ENCODE data around the gene KLHL36. TPM values are rescaled to one million over a fixed set of nuclear protein-coding genes. Genes with fewer than 3 reads are reported as not detected.
A peak's percentile ranks its signal among the peaks of the same experiment; 100 is the strongest.

KLHL36 gene
- 100 to 1,000 TPM in 2 of 4 donors, 10 to 100 TPM in 2; 52.3 to 119 (median 80.4) TPM for total RNA-seq

DNA sequence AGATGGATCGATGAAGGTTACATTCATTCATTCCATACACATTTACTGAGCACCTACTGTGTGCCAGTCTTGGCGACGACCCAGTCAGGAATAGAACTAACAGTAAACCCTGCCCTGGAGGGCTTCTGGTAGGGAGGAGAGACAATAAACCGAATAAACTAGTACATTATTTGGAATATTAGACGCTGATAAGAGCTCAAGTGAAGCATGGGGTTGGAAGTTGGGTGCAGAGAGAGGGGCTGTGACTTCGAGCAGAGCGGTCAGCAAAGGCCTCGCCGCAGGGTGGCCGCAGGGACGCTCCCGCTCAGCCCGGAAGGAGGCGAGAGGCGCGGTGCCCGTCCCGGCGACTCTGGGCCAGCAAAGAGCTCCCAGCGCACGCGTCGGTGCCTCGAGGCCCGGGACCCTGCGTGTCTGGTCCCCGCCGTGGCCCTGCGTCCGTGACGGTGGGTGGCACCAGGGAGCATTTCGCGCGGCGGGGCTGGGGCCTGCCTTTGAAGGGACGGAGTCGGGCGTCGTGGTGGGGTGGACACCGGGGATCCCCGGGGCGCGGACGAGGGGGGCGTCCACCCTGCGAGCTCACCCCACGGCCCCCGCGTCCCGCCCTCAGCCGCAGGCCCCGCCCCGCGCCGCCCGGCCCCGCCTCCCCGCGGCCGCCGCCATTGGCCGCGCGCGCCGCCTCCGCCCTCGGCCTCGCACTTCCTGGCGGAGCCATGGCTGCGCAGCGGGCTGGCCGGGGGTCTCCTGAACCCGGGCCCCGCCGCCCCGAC is at the start of gene KLHL36:
Gene KLHL36 (plus strand): TSS at position 684 of the 767 bp plus-strand sequence. CDS start 2,357 bp downstream, outside the sequence.
- H3K36me3 ChIP-seq = peaks cover 3 to 24% (median 18%) of the 10 kb centered on the region in 4 donors
- WGBS = 8% methylated on average over 46 of the region's 77 CpGs
- H3K4me1 ChIP-seq = peaks cover 27 to 44% (median 41%) of the 10 kb centered on the region in 4 donors
- peak within 1 kb of the TSS; percentile 84 to 90 (median 86) for H3K27ac ChIP-seq (replicated peaks in 1 of 4)
- intact Hi-C loops (cut with DNase I) = no loop called here
- H3K27me3 ChIP-seq = no peaks in the 10 kb centered on the region
- DNase-seq (ENCODE audit: extremely low spot score) = no peak
- H3K4me3 ChIP-seq = peak within 1 kb of the TSS; percentile 78 to 99 (median 87)
- no peaks in the 10 kb centered on the region for H3K9me3 ChIP-seq
- no peak for TF ChIP-seq EP300 (IDR thresholded peaks at IDR 0.05)
- TF ChIP-seq POLR2A (IDR thresholded peaks at IDR 0.05; ENCODE audit: low read depth) = no peak
- no peak for TF ChIP-seq POLR2AphosphoS5 (IDR thresholded peaks at IDR 0.05)
- TF ChIP-seq, protein P1, sequence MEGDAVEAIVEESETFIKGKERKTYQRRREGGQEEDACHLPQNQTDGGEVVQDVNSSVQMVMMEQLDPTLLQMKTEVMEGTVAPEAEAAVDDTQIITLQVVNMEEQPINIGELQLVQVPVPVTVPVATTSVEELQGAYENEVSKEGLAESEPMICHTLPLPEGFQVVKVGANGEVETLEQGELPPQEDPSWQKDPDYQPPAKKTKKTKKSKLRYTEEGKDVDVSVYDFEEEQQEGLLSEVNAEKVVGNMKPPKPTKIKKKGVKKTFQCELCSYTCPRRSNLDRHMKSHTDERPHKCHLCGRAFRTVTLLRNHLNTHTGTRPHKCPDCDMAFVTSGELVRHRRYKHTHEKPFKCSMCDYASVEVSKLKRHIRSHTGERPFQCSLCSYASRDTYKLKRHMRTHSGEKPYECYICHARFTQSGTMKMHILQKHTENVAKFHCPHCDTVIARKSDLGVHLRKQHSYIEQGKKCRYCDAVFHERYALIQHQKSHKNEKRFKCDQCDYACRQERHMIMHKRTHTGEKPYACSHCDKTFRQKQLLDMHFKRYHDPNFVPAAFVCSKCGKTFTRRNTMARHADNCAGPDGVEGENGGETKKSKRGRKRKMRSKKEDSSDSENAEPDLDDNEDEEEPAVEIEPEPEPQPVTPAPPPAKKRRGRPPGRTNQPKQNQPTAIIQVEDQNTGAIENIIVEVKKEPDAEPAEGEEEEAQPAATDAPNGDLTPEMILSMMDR (IDR thresholded peaks at IDR 0.05) = no peak

DNA sequence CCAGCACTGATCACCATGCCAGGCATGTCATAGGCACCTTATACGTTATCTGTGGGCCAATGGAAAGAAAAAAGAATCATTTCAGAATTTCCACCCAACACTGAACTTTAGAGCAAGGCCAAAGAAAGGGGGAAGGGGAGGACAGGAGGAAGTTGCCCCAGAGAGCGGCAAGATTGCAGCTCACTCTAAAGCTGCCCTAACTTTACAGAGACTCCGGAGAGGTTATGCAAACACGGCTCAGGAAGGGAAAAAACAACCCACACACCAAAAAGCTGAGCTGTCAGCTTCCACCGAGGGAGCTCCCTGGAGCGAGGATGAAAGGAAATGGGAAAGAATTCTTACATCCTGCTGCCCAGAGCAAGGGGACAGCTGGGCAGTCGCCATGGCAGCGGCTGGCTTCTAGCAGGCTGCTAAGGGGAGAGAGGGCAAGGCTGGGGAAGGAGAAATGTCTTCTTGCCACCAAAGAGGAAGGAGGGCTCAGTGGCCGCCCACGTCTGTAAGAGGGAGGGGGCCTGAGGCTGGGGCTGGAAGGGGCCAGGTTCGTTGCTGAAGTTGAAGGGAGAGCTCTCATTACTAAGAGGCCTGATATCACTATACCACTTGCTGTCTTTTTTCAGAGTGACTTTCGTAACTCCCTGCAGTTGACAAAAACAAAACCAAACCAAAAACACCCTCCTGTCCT is 48.6 kb upstream of the KLHL36 start:
- intact Hi-C loops (cut with DNase I) = no loop called here
- no peak for DNase-seq (ENCODE audit: extremely low spot score)
- no peaks in the 10 kb centered on the region for H3K27me3 ChIP-seq
- peak overlapping the region; percentile 61 to 80 (median 72) for H3K27ac ChIP-seq (replicated peaks in 1 of 4)
- peak; percentile 21 to 37 for TF ChIP-seq POLR2AphosphoS5 (IDR thresholded peaks at IDR 0.05)
- TF ChIP-seq POLR2A (IDR thresholded peaks at IDR 0.05; ENCODE audit: low read depth) = no peak
- H3K4me1 ChIP-seq = peaks cover 18 to 82% (median 67%) of the 10 kb centered on the region in 4 donors
- no peaks in the 10 kb centered on the region for H3K36me3 ChIP-seq
- no peaks in the 10 kb centered on the region for H3K9me3 ChIP-seq
- WGBS = 8% methylated on average over 12 of the region's 12 CpGs
- H3K4me3 ChIP-seq = peak overlapping the region; percentile 25 to 44 (median 30)

DNA sequence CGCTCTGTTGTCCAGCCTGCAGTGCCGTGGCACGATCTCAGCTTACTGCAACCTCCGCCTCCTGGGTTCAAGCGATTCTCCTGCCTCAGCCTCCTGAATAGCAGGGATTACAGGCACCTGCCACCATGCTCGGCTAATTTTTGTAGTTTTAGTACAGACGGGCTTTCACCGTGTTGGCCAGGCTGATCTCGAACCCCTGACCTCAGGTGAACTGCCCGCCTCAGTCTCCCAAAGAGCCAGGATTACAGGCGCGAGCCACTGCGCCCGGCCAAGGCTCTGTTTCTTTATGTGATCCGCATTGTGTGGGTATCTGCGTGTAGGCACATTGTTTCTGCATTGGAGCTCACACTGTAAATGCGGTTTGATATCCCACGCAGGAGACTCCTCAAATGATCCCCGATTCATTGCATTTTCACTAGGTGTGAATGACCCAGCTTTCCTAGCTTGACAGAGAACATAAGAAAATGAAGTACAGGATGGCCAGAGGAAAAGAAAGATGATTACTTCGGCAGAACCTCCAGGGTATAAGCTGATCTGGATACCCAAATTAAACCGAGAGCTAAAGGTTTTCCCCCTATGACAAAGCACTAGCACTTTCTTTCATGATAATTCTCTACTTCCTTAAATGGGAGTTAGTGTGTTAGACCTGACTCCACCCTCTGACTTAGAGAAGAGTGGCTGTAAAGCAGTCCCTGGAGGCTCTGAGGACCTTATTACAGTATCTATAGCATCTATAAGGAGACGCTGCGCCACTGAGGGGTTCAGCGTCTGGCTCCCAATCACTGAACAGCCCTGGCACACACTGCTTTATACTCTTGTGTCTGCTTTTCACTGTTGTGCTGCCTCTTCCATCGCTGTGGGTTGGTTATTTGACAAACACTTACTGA is 47.7 kb upstream of the KLHL36 start:
- H3K4me3 ChIP-seq = peak overlapping the region in 3 of 4 donors; percentile 5 to 44 (median 33)
- no peak for TF ChIP-seq EP300 (IDR thresholded peaks at IDR 0.05)
- TF ChIP-seq POLR2A (IDR thresholded peaks at IDR 0.05; ENCODE audit: low read depth) = no peak
- TF ChIP-seq, protein P1 (IDR thresholded peaks at IDR 0.05) = no peak
- TF ChIP-seq POLR2AphosphoS5 (IDR thresholded peaks at IDR 0.05) = no peak
- intact Hi-C loops (cut with DNase I) = no loop called here
- no peaks in the 10 kb centered on the region for H3K27me3 ChIP-seq
- 60% methylated on average over 18 of the region's 25 CpGs for WGBS
- peak overlapping the region; percentile 61 to 80 (median 72) for H3K27ac ChIP-seq (replicated peaks in 1 of 4)
- H3K9me3 ChIP-seq = no peaks in the 10 kb centered on the region
- no peak for DNase-seq (ENCODE audit: extremely low spot score)
- H3K36me3 ChIP-seq = no peaks in the 10 kb centered on the region
- peaks cover 18 to 85% (median 68%) of the 10 kb centered on the region in 4 donors for H3K4me1 ChIP-seq

DNA sequence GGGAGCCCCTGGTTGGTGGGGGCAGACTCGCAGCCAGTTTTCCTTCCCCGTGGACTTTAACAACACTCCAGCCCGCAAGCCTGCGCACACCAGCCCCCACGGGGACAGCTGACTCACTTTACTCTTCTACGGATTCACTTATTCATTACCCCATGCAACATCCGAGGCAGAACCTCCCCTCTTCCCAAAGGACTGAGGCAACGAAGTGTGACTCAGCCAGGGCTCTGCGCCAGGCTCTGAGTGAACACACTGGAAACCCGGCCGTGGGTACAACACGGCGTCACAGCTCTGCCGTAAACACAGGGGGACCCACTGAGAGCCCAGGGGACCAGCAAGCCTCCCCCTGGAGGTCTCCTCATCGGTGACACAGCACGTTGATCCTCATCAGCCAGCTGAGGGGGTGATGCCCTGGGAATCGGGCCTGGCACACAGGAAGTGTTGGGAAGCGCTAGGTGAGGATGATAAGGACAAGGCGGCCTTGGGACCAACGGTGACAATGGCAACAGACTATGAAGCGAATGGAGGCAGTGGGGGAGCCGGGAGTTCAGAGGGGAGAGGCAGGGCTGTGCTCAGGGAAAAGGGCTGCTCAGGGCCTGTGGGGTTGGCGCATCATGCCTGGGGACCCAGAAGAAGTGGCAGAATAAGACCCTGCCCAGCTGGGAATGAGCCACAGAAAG is 45.0 kb upstream of the KLHL36 start:
- Histone ChIP-seq H3K9me3 (no peaks in the 10 kb centered on the region), H3K27ac (replicated peaks in 1 of 4) (peak overlapping the region; percentile 61 to 76 (median 72)), H3K36me3 (no peaks in the 10 kb centered on the region), H3K4me3 (peak overlapping the region; percentile 3 to 23 (median 11)), H3K4me1 (peaks cover 18 to 68% (median 58%) of the 10 kb centered on the region in 4 donors), H3K27me3 (no peaks in the 10 kb centered on the region)
- intact Hi-C loops (cut with DNase I) = no loop called here
- no peak for DNase-seq (ENCODE audit: extremely low spot score)
- peak; percentile 60 to 65 for TF ChIP-seq POLR2AphosphoS5 (IDR thresholded peaks at IDR 0.05)
- TF ChIP-seq POLR2A (IDR thresholded peaks at IDR 0.05; ENCODE audit: low read depth) = no peak
- TF ChIP-seq EP300 (IDR thresholded peaks at IDR 0.05) = no peak
- WGBS = 34% methylated on average over 22 of the region's 23 CpGs

DNA sequence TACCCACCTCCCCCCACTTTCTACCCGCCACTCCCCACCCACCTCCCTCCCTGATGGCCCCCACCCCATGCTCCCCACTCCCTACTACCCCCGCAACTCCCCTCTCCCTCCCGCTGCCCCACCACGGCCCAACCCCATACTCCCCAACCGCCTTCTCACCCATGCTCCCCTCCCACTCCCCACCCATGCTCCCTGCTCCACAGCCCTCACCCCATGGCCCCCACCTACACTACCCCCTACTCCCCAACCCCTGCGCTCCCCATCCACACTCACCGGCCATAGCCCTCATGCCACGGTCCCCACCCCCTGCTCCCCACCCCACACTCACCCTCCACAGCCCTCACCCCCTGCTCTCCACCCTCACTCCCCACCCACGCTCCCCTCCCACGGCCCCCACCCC is 44.4 kb upstream of the KLHL36 start:
- Histone ChIP-seq H3K4me3 (no peak overlapping the region), H3K36me3 (no peaks in the 10 kb centered on the region), H3K4me1 (peaks cover 17 to 61% (median 52%) of the 10 kb centered on the region in 4 donors), H3K27ac (replicated peaks in 1 of 4) (peak overlapping the region; percentile 61 to 76 (median 72)), H3K27me3 (no peaks in the 10 kb centered on the region), H3K9me3 (no peaks in the 10 kb centered on the region)
- TF ChIP-seq POLR2AphosphoS5 (IDR thresholded peaks at IDR 0.05) (no peak), POLR2A (IDR thresholded peaks at IDR 0.05; ENCODE audit: low read depth) (no peak), EP300 (IDR thresholded peaks at IDR 0.05) (no peak)
- TF ChIP-seq, protein P1 (IDR thresholded peaks at IDR 0.05) = no peak
- 88% methylated on average over 9 of the region's 10 CpGs for WGBS
- no peak for DNase-seq (ENCODE audit: extremely low spot score)
- intact Hi-C loops (cut with DNase I) = no loop called here
